ENCODE results near the gene CBX2.

- TF ChIP-seq CTCF (conservative IDR thresholded peaks at IDR 0.05 in 1 of 2, IDR thresholded peaks at IDR 0.05 in 1 of 2; ENCODE audit: low read depth in 1 of 2, low read length in 2 of 2) (no peak), EZH2 (IDR thresholded peaks at IDR 0.05; ENCODE audit: low read length, missing control alignments) (peak; percentile 85)
Observed at GRCh38 chr17:79812353-79813258, 34.7 kb downstream of the CBX2 start.

All from fibroblast of lung (primary cell).